ENCODE measurements around the gene RNF223.
"Not testable (repeated sequence)": the region's sequence is repeated elsewhere in the genome, so short reads cannot be mapped to it uniquely, and the experiment has no call there.

The RNF223 gene

GRCh38 chr1:1106510-1107221 is 32.6 kb upstream of the RNF223 start:
- DNase-seq: no peak

DNA sequence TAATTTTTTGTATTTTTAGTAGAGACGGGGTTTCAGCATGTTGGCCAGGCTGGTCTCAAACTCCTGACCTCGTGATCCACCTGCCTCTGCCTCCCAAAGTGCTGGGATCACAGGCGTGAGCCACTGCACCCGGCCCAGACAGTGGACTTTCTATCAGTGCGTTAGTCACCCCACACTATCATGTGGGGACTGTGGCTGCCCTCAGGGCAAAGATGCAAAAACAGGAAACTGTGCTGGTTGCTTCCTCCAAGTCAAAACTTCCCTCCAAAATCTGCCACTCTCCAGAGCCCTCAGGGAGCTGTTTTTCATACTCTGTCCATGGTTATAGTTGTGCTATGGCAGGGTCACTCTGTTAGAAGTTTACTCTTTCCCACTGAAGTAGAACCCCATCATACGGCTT is 30.0 kb upstream of the RNF223 start:
- not testable (repeated sequence) for DNase-seq

DNA sequence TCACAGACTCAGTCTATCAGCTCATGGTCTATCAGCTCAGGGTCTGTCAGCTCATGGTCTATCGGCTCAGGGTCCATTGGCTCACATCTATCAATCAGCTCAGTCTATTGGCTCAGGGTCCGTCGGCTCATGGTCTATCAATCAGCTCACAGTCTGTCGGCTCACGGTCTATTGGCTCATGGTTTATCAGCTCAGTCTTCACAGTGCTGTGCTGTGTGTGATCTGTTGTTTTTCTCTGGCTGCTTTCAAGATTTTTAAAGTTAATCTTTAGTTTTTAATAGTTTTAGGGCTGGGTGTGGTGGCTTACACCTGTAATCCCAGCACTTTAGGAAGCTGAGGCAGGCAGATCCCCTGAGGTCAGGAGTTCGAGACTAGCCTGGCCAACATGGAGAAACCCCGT is 27.4 kb upstream of the RNF223 start:
- DNase-seq: no peak

GRCh38 chr1:1100296-1100695 is 26.2 kb upstream of the RNF223 start:
- no peak for DNase-seq

DNA sequence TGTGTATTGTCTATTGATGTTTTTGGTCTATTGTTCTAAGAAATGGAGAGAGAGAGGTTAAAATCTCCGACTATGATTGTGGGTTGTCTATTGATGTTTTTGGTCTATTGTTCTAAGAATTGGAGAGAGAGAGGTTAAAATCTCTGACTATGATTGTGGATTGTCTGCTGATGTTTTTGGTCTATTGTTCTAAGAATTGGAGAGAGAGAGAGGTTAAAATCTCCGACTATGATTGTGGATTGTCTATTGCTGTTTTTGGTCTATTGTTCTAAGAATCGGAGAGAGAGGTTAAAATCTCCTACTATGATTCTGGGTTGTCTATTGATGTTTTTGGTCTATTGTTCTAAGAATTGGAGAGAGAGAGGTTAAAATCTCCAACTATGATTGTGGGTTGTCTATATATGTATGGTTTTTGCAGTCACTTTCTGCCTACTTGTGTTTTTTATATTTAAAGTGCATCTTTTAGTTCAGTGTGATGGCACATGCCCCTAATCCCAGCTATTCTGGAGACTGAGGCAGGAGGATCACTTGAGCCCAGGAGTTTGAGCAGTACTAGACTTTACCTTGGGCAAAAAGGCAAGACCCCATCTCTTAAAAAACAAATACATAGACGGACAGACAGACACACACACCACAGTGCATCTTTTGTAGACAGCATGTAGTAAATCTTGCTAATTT is 25.5 kb upstream of the RNF223 start:
- no peak for DNase-seq

GRCh38 chr1:1098681-1099421 is 24.7 kb upstream of the RNF223 start:
- no peak for DNase-seq

DNA sequence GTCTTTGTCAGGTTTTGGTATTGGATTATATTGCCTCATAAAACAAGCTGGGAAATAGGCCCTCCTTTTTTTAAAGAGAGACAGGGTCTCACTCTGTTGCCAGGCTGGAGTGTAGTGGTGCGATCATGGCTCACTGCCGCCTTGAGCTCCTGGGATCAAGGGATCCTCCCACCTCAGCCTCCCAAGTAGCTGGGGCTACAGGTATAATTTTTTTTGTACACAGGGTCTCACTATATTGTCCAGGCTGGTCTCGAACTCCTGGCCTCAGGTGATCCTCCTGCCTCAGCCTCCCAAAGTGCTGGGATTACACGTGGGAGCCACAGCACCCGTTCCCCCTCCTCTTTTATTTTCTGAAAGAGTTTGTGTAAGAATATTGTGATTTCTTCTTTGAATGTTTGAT is 22.0 kb upstream of the RNF223 start:
- DNase-seq: not testable (repeated sequence)

- DNase-seq: no peak
Observed at GRCh38 chr1:1094981-1095380, 20.9 kb upstream of the RNF223 start.

DNA sequence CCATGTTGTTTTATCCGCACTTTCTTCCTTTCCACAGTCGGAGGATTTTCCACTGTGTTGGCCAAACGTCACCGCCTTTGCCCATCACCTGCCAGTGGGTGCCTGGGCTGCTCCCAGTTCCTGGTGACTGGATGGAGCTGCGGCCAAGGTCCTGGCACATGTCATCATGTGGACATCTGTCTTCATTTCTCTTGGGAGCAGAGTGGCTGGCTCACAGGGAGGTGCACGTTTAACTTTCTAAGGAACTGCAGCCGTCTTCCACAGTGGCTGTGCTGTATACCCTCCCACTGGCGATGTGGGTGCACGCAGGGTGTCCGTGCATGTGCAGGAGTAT is 19.5 kb upstream of the RNF223 start:
- DNase-seq: no peak

GRCh38 chr1:1092894-1093609 is 18.9 kb upstream of the RNF223 start:
- DNase-seq: no peak

GRCh38 chr1:1092149-1092855 is 18.2 kb upstream of the RNF223 start:
- no peak for DNase-seq

GRCh38 chr1:1091344-1092148 is 17.4 kb upstream of the RNF223 start:
- DNase-seq: no peak

GRCh38 chr1:1090424-1091343 is 16.6 kb upstream of the RNF223 start:
- DNase-seq: no peak

- DNase-seq: no peak
Observed at GRCh38 chr1:1089731-1090423, 15.8 kb upstream of the RNF223 start.

- no peak for DNase-seq
Observed at GRCh38 chr1:1088801-1089680, 14.9 kb upstream of the RNF223 start.

DNA sequence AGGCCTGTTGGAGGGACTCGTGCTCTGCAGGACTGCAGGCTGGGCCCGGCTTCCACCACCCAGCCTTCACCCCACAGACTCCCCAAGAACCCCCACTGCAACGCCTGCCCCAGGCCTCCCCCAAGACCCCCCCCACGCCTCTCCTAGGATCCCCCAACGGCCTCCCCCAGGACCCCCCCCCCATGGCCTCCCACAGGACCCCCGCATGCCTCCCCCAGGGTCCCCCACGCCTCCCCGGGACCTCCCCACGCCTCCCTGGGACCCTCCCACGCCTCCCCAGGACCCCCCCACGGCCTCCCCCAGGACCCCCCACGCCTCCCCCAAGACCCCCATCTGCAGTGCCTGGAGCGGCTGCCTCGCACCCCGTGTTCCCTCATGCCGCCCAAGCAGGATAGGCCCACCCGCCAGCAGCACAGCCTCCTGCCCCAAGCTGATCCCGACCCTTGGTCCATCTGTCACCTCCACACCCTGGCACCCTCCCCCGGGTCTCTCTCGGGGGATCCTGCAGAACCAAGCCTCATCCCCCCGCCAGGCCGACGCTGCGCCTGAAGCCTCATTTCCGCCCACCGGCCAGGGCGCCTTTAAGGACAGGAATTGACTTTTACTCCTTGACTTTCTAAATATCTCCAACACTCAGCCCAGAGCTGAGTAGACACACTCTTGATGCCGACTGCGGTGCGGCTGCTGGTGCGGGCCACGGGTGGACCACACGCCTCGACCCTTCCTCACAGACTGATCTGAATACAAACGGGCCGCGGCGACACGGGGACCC is 14.1 kb upstream of the RNF223 start:
- DNase-seq: no peak

- DNase-seq: no peak
Observed at GRCh38 chr1:1087351-1088028, 13.4 kb upstream of the RNF223 start.

- no peak for DNase-seq
Observed at GRCh38 chr1:1086911-1087341, 12.8 kb upstream of the RNF223 start.
